Measurements from ENCODE around the gene RNU6-7. TPM values are rescaled to one million over a fixed set of nuclear protein-coding genes. Genes with fewer than 3 reads are reported as not detected.

Gene RNU6-7
- total RNA-seq (not detected), polyA plus RNA-seq (not detected)
- long read RNA-seq, donor 1 = 0 reads
- long read RNA-seq, donor 2 = 0 reads
- long read RNA-seq, donor 3 = 0 reads
- long read RNA-seq, donor 4 = 0 reads
- long read RNA-seq, donor 5 = 0 reads

- H3K4me3 ChIP-seq = peak within 1 kb of the TSS; percentile 84
- DNase-seq (peak in 2 of 3 donors; percentile 73 to 78), ATAC-seq (ENCODE audit: insufficient read depth, low FRiP score) (no peak)
- H3K9me3 ChIP-seq (ENCODE audit: control insufficient read depth in 4 of 4, insufficient read depth in 3 of 4, low read length in 3 of 4) = no peaks in the 10 kb centered on the region
- peak within 1 kb of the TSS; percentile 88 to 92 for H3K27ac ChIP-seq (ENCODE audit: low read depth in 1 of 2, low read length in 1 of 2)
- TF ChIP-seq, protein P1, sequence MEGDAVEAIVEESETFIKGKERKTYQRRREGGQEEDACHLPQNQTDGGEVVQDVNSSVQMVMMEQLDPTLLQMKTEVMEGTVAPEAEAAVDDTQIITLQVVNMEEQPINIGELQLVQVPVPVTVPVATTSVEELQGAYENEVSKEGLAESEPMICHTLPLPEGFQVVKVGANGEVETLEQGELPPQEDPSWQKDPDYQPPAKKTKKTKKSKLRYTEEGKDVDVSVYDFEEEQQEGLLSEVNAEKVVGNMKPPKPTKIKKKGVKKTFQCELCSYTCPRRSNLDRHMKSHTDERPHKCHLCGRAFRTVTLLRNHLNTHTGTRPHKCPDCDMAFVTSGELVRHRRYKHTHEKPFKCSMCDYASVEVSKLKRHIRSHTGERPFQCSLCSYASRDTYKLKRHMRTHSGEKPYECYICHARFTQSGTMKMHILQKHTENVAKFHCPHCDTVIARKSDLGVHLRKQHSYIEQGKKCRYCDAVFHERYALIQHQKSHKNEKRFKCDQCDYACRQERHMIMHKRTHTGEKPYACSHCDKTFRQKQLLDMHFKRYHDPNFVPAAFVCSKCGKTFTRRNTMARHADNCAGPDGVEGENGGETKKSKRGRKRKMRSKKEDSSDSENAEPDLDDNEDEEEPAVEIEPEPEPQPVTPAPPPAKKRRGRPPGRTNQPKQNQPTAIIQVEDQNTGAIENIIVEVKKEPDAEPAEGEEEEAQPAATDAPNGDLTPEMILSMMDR (IDR thresholded peaks at IDR 0.05; ENCODE audit: control extremely low read depth, extremely low read depth) = no peak
- WGBS, 2 donors = 0 to 1% methylated on average over 40 of the region's 40 CpGs
- H3K36me3 ChIP-seq (ENCODE audit: control insufficient read depth in 4 of 4, insufficient read depth in 4 of 4, low read length in 4 of 4) = no peaks in the 10 kb centered on the region
- peaks cover 0 to 2% (median 0%) of the 10 kb centered on the region in 3 donors for H3K27me3 ChIP-seq (ENCODE audit: control insufficient read depth in 3 of 3, insufficient read depth in 3 of 3, low read length in 2 of 3)
- H3K9ac ChIP-seq (ENCODE audit: insufficient read depth in 1 of 2, low read length in 2 of 2) = peak within 1 kb of the TSS; percentile 89 to 100
- H3K4me1 ChIP-seq (ENCODE audit: control insufficient read depth in 5 of 5, insufficient read depth in 5 of 5, low read length in 5 of 5) = peaks cover 0 to 12% (median 2%) of the 10 kb centered on the region in 5 donors
Measured at GRCh38 chr14:32201816-32202490, at the start of gene RNU6-7. TSS of gene RNU6-7 (plus strand) at chr14:32202045.

- Histone ChIP-seq H3K9ac (ENCODE audit: insufficient read depth in 1 of 2, low read length in 2 of 2) (no peak overlapping the region), H3K27ac (ENCODE audit: low read depth in 1 of 2, low read length in 1 of 2) (no peak overlapping the region), H3K9me3 (ENCODE audit: control insufficient read depth in 4 of 4, insufficient read depth in 3 of 4, low read length in 3 of 4) (no peaks in the 10 kb centered on the region), H3K36me3 (ENCODE audit: control insufficient read depth in 4 of 4, insufficient read depth in 4 of 4, low read length in 4 of 4) (no peaks in the 10 kb centered on the region), H3K4me3 (no peak overlapping the region), H3K4me1 (ENCODE audit: control insufficient read depth in 5 of 5, insufficient read depth in 5 of 5, low read length in 5 of 5) (no peaks in the 10 kb centered on the region), H3K27me3 (ENCODE audit: control insufficient read depth in 3 of 3, insufficient read depth in 3 of 3, low read length in 2 of 3) (no peaks in the 10 kb centered on the region)
- WGBS, 2 donors = 88 to 94% methylated on average over 2 of the region's 2 CpGs
- no peak for ATAC-seq (ENCODE audit: insufficient read depth, low FRiP score)
- TF ChIP-seq, protein P1 (IDR thresholded peaks at IDR 0.05; ENCODE audit: control extremely low read depth, extremely low read depth) = no peak
- DNase-seq = no peak
Measured at GRCh38 chr14:32166029-32166428, 35.8 kb upstream of the RNU6-7 start.

- H3K27ac ChIP-seq (ENCODE audit: low read depth in 1 of 2, low read length in 1 of 2) = no peak overlapping the region
- no peaks in the 10 kb centered on the region for H3K9me3 ChIP-seq (ENCODE audit: control insufficient read depth in 4 of 4, insufficient read depth in 3 of 4, low read length in 3 of 4)
- TF ChIP-seq, protein P1 (IDR thresholded peaks at IDR 0.05; ENCODE audit: control extremely low read depth, extremely low read depth) = no peak
- WGBS, 2 donors = 90 to 95% methylated on average over 1 of the region's 1 CpG
- no peak overlapping the region for H3K4me3 ChIP-seq
- H3K9ac ChIP-seq (ENCODE audit: insufficient read depth in 1 of 2, low read length in 2 of 2) = no peak overlapping the region
- ATAC-seq (ENCODE audit: insufficient read depth, low FRiP score) = no peak
- H3K36me3 ChIP-seq (ENCODE audit: control insufficient read depth in 4 of 4, insufficient read depth in 4 of 4, low read length in 4 of 4) = no peaks in the 10 kb centered on the region
- no peaks in the 10 kb centered on the region for H3K27me3 ChIP-seq (ENCODE audit: control insufficient read depth in 3 of 3, insufficient read depth in 3 of 3, low read length in 2 of 3)
- H3K4me1 ChIP-seq (ENCODE audit: control insufficient read depth in 5 of 5, insufficient read depth in 5 of 5, low read length in 5 of 5) = no peaks in the 10 kb centered on the region
- no peak for DNase-seq
Measured at GRCh38 chr14:32166924-32167323, 34.9 kb upstream of the RNU6-7 start.
